GM19468 (cell line): ENCODE measurements around the gene TBC1D5.

Experiments used
- ATAC-seq: cut with Tn5 transposase; IDR thresholded peaks from one replicate; pipeline ENCODE4 v1.9.1; 2021; ENCODE audit warnings: mild to moderate bottlenecking, moderate library complexity, moderate number of reproducible peaks; ENCODE audit not compliant: unreplicated experiment; ENCODE audit errors: extremely low read depth

The TBC1D5 gene

DNA sequence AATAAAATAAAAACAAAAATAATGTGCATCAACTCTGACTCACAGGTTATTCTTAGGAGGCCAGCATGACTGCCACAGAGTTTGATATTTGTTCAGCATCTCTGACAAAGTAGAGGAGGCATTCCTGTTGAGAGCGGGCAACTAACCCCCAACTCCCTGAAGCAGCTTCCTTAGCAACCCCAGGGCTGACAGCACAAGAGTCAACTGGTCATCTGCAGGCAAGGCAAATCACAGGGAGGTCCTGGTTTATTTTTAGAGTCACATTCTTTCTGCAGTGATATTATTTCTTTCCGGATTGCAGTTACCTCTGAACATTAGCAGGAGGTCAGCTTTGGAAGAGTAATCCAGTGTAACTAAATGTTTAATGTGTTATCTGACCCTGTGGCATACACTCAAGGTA lies 584.7 kb downstream of the TBC1D5 start:
- ATAC-seq: no peak

DNA sequence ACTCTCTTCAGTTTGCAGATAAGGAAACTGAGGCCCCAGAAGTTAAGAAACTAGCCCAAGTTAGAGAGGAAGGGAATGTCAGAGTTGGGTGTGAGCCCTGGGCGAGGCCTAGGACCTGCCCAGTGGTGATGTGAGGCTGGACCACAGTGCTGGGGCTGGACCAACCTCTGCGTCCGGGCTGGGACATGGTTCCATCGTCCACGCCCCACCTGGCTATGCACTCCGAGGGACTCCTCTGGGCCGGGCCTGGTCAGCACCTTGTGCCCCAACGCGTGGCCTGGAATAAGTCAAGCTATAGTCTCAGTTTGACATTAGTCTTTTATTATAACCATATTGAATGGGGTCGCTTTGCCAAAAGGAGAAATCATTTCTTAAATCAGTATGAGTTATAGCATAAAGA lies 585.6 kb downstream of the TBC1D5 start:
- ATAC-seq: no peak

DNA sequence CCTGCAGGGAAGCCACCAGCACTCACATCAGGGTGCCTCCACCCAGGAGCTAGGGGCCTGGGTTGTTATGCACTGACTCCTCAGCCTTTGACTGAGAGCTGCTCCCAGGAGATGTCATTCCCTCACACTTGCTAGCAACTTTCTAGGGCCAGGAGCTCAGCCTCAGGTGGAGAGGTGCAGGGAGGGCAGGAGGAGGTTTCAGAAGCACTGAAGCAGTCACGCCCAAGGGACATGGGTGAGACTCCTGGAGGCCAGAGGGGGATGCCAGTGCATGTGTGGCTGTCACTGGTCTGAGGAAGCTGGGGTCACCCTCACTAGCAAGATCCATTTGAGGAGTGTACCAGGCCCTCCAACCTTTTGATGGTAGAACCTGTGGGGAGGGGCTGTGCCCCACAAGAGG lies 586.5 kb downstream of the TBC1D5 start:
- no peak for ATAC-seq

DNA sequence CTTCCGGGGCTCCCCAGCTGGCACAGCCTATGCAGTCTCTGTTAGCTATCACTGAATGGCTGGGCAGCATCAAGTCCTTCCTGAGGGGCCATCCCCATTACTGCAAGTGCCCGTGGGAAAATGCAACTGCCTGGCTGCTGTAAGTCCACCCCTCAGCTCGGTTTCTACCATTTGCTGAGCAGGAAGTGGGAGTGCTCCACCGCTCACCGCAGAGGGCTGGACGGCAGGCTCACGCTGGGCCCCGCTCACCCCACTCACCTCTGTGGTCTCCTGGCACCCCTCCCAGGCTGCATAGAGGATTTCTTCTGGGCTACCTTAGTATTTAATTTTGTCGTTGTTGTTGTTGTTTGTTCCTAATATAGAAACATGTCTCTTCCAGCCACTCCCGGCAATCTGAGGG lies 587.5 kb downstream of the TBC1D5 start:
- ATAC-seq: no peak

DNA sequence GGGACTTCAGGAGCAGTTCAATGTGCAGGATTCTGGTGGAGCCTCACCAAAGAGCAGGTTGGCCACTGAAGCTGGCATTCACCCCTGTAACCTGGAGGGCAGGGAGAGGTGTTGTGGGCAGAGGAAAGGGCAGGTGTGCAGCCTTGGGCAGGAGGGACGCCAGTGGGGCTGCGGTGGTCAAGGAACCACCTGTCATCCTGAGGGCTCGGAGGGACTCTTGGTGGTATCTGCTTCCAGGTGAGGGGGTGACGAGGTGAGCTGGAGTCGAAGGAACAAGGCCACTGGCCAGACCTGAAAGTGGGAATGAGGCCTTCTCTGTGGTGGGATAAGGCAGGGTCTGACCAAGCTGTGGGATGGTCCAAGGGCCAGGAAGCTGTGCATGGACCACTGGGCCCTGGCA lies 588.2 kb downstream of the TBC1D5 start:
- ATAC-seq: no peak

DNA sequence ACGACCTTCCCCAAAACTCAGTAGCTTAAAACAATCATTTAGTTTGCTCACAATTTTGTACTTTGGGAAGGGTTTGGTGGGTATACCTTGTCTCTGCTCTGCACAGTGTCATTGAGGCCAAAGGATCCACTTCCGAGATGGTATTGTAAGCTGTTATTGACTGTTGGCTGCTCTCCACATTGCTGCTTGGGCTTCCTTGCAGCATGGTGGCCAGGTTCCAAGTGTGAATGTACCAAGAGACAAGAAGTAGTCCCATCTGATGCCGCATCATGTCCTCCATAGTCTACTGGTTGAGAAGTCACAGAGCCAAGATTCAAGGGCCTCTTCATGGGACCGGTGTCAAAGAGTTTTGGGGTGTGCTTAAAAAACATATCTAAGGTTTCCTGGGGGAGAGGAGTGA lies 589.2 kb downstream of the TBC1D5 start:
- no peak for ATAC-seq

DNA sequence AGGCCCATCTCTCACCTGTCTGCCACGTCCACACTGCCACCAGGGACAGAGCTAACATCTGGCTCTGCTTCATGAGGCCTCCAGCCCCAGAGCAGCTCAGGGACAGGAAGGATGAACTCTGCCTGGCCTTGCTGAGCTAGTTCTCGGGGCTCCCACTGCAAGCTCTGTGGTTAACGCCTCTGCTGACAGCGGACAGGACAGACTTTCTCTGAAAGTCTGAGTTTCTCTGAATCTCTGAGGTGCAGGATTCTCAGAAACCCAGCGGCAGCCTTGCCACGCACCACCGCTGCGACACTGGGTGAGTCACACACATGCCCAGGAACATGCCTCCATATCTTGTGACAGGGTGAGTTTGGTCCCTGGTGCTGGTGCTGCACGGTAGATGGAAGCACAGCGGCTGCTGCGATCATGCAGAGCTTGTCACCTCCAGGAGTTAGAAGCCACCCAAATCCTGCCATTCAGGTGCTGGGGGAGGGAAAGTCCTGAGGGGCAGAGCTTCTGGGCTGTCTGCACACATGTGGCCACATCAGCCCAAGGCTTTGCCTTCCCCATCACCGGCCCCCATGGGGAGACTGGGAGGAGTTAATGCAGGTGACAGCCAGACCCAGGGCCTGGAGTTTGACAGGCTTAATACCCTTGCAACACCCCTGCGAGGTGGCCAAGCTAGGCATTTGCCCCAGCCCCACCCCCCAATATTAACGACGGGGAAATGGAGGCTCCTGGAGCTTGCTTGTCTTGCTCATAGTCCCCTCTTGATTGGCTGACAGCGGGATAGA lies 590.6 kb downstream of the TBC1D5 start:
- peak; percentile 99 for ATAC-seq

DNA sequence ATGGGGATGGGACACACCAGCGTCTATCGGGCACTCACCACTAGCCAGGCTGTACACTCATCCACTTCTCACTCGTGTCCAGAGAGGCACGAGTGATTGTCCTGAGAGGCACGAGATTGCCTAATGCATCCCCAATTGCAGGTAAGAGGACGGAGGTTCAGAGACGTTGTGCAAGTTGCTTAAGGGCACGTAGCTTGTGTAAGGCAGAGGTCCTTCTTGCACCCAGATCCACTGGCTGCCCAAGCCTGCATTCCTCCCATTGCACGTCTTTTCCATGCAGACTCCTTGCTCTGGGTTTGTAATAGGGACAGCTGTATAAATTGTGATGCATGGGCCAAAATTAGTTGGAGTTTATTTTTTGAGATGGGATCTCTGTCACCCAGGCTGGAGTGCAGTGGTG lies 593.4 kb downstream of the TBC1D5 start:
- no peak for ATAC-seq

DNA sequence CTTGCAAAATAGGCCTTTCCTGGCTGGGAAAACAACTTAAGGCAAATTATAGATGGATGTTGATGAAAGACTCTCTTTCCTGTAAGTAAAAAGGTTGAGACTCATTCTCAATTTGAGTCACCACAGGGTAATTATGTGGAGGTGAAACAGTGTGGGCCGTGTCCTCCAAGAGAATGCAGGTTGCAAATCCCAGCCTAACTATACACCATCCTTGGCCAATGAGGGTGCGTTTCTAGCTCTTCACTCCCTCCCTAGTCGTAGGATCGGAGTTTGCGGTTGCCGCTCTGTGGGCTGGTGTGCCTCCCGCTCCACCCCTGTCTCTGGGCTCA lies 597.8 kb downstream of the TBC1D5 start:
- no peak for ATAC-seq

DNA sequence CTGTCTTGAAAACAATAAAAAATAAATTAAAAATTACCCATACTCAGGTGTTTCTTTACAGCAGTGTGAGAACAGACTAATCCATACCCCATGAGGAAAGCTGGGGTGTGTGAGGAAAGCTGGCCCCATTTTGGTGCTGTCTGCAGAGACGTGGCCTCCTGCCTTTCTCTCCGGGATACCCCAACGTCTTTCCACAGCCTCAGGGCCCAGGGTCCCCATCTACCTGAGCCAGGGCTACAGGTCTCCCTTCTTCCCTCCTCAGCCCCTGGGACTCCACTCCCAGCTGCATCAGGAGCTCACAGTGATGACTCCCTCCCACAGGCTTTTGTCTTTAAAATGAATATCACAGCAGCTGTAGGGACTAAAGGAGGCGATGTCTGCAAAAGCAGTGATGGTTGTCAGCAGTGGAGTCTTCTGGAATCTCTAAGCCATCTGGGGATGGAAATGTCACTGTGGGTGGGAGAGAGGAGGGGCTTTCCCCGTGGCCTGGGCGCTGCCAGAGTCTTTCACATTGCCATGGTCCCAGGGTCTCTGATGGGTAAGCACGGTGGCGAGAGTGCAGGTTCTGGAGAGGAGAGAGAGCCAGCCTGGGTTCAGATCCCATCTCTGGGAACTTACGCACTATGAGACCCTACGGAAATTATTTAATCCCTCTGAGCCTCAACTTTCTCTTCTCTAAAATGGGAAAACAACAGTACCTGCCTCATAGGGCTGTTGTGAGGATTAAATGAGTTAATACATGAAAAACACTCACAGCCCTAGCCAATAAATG lies 598.4 kb downstream of the TBC1D5 start:
- ATAC-seq: no peak

DNA sequence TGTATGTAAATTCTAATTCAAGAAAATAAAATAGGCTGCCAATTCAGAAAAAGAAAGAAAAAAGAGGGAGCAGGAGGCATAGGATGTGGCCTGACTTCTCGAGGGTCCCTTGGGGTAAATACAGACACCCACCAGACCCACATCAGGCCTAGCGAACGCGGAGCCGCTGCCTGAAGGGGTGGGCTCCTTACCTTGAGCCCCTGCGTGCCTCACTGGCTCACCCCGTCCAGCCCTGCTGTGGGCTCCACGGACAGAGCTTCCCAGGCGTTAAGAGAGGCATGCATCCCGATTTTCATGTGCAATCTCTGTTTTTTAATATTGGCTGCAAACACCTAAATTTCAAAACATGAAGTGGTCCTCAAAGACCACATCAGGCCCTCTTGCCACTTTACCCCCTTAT lies 599.9 kb downstream of the TBC1D5 start:
- ATAC-seq: no peak

DNA sequence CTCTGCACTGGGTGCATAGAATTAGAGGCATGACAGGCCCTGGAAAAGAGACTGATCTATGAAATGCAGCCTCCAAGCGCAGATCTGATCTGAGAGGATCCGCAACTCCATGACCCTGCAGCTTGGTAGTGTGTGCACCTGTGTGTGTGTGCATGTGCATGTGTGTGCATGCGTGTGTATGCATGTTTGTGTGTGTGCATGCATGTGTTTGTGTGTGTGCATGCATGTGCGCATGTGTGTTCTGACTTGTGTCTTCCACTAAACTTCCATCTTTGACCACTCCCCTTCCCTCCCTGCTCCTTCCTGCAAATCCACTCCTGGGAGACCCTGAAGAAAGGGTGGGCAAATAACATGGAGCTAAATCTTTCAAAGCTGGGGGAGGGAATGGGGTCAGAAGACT lies 600.7 kb downstream of the TBC1D5 start:
- no peak for ATAC-seq

DNA sequence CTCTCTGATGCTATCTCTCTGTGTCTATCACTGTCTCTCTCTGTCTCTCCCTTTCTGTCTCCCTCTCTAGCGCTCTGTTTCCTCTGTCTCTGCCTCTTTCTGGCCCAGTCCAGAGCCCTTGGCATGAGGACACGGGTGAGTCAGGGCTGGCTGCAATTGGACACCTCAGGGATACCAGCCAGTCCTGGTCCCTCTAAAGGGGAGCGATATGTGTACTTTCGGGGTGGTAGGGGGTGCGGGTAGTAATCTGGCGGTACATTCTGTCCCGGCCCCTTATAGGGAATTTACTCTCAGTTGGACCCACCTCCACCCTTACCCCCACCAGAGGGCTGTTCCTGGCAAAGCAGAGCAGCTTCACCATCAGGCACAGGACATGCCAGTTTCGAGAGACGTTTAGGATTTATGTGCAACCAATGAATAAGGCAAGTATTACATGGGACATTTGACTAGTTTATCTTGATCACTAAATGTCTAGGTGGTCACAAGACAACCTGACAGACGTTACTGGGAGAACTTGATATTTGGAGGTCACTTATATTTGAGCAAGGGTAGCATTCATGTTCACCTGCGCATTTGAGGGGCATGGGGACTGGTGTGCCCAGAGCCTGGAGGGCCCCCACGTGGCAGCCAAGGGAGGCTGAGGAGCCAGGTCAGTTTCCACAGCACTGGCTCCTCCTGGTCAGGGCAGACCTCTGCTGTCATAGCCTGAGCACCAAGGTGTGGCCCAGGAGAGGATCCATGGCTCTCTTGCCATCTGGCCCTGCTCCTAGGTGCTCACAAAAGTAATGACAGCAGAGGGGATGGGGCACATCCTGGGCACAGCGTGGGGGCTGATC lies 601.5 kb downstream of the TBC1D5 start:
- no peak for ATAC-seq

DNA sequence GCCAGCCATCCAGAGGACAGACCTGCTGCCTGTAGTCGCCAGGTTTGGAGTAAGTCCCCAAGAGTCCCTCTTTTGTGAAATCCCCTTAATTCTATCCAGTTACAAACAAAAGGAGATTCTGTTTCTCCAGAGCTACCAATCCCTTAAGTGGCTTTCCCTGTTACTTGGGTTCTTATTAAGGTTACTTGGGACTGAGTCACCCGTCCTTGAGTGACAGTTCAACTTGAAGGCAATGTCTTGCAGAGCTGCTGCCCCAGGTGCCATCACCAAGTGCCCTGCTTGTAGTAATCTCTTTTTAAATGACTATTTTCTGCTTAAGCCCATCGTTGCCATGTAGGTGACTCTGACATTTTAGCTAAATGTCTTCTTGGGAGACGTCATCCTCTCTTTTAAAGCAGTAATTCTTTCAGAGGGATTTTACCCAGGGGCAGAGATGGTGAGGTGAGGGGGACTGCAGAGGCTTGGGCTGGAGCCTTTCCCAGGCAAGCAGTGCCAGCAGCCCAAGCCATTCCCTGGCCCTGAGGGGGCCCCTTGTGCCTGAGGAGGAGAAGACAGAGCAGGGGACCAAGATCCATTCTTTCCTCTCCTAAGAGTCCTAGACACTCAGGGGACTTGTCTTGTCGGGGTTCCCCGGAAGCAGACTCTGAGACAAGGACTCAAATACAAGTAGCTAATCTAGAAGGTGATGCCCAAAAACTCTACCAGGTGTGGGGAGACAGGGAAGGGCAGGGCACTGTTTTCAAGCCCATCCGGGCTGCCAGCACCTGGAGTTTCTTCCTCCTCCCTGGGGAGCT lies 604.0 kb downstream of the TBC1D5 start:
- no peak for ATAC-seq

DNA sequence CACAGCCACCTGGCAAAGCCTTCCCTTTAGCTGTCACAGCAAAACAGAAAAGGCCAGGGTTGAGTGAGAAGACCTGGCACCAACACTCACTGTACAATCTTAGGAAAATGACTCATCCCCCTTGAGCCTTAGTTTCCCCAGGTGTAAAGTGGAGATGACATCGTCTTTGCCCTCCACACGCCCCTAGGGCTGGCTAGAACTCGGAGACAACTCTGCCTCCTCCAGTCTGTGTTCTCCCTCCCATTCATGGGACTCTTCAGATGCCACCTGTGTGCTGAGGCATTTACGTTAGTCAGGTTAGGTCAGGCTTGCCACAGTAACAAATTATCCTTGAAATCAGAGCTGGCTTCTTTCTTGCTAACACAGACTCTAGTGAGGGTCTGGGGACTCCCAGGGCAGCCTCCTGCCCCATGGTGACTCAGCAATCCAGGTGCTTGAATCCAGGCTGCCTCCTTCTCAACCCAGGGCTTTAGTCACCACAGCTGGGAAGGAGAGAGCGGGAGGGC lies 605.1 kb downstream of the TBC1D5 start:
- ATAC-seq: no peak

DNA sequence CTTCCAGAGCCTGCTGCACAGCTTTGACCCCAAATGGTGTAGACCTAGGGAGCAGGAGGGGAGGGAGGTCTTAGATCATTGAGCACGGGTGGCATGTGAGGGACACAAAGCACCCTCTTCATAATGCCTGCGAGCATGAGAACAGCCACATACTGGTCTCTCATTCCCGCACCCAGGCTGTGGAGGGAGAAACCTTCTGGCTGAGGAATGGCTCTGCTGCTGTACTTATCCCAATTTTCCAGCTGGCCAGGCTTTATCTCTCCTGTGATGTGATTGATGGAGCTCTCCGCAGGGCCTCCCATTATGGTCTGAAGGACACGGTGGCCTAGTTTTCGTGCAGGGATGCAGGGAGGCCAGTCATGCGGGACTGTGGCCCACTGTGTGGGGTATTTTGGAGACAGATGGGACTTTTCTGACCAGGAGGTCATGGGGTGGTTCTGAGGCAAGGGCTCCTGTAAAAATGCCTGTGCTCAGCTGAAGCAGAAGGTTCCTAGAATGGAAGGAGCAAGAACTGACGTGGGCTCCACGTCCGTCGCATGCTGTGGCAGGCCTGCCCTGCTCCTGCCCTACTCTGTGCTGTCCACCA lies 606.2 kb downstream of the TBC1D5 start:
- no peak for ATAC-seq

DNA sequence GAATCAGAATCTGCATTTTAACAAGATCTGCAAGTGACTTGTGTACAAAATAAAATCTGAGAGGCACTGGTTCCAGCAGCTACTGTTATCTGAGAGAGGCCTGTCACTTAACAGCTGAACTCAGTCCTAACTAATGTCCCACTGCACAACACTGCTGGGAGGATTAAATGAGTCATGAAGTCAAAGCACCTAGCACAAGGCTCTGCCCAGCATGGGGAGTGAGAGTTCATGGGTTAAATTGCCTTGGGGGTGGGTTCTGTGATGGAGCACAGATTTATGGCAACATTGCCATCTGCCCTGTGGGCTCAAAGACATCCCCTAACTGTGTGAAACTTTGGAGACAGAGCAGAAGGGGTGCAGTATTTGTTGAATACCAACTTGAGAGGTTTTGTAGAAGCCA lies 606.7 kb downstream of the TBC1D5 start:
- ATAC-seq: no peak

DNA sequence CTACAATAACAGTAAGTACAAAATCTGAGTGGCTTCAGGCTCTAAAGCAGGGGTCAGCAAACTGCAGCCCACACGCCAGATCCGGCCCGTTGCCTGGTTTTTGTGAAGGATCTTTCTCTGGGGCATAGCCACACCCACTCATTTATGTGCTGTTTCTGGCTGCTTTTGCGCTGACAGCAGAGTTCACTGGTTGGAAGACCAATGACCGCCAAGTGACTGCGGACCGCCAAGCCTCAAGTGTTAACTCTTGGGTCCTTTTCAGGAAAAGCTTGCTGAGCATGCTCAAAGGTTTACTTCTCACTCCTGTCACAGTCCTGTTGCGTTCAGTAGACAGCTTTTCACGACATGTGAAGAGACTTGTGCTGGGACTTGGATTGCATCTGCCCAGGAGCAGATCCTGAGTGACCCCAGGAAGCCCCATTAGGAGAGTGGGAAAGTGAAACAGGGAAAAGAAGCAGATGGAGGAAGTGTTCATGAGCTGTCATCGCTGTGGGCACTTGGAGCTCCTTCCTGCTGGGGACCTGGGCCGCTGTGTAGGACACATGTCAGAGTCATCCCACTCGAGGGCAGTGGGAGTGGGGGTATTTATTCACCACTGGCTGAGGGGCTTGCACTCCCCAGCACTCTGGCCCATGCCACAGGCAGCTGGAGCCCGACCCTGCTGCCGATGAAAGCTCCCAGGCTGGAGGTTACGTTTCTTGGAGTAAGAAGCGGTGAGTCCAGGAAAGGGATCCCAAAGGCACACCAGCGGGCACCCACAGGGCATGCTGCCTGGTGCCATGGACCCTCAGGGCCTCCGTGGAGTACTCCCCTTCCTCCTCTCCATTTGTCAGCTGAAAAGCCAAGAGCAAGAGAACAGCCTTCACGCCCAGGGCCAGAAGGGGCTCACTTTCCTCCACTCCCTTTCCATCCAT lies 608.5 kb downstream of the TBC1D5 start:
- no peak for ATAC-seq
